HepG2 (cell line): ENCODE results near the gene ZNF444.

Experiments
- CTCF ChIP-seq: sonication (generic); formaldehyde crosslinking; IDR thresholded peaks from 2 replicates; pipeline ENCODE4 v1.5.0; 2020; ENCODE audit warnings: mild to moderate bottlenecking, missing genetic modification reagents, moderate library complexity
- EZH2 ChIP-seq: conservative IDR thresholded peaks from 2 replicates; pipeline ENCODE4 v1.6.1; 2012; ENCODE audit warnings: mild to moderate bottlenecking, low read depth, low read length, moderate library complexity
- JUN ChIP-seq: sonication (generic); formaldehyde crosslinking; IDR thresholded peaks from 2 replicates; pipeline ENCODE4 v1.4.0; 2020; ENCODE audit warnings: mild to moderate bottlenecking, missing genetic modification reagents
- STAT6 ChIP-seq: sonication (generic); formaldehyde crosslinking; IDR thresholded peaks from 2 replicates; pipeline ENCODE4 v1.4.0; 2020; ENCODE audit warnings: missing genetic modification reagents, mild to moderate bottlenecking, borderline replicate concordance
- TF ChIP-seq, protein P1 (sequence below): sonication (generic); formaldehyde crosslinking; IDR thresholded peaks from 2 replicates; pipeline ENCODE4 v1.4.0; 2020; ENCODE audit warnings: mild to moderate bottlenecking, missing genetic modification reagents, borderline replicate concordance

GRCh38 chr19:56094449-56094848 lies 46.6 kb upstream of the ZNF444 start:
- TF ChIP-seq CTCF (CRISPR knock-in tag) (no peak), STAT6 (no peak), EZH2 (no peak), JUN (CRISPR knock-in tag) (no peak)
- TF ChIP-seq, protein P1, sequence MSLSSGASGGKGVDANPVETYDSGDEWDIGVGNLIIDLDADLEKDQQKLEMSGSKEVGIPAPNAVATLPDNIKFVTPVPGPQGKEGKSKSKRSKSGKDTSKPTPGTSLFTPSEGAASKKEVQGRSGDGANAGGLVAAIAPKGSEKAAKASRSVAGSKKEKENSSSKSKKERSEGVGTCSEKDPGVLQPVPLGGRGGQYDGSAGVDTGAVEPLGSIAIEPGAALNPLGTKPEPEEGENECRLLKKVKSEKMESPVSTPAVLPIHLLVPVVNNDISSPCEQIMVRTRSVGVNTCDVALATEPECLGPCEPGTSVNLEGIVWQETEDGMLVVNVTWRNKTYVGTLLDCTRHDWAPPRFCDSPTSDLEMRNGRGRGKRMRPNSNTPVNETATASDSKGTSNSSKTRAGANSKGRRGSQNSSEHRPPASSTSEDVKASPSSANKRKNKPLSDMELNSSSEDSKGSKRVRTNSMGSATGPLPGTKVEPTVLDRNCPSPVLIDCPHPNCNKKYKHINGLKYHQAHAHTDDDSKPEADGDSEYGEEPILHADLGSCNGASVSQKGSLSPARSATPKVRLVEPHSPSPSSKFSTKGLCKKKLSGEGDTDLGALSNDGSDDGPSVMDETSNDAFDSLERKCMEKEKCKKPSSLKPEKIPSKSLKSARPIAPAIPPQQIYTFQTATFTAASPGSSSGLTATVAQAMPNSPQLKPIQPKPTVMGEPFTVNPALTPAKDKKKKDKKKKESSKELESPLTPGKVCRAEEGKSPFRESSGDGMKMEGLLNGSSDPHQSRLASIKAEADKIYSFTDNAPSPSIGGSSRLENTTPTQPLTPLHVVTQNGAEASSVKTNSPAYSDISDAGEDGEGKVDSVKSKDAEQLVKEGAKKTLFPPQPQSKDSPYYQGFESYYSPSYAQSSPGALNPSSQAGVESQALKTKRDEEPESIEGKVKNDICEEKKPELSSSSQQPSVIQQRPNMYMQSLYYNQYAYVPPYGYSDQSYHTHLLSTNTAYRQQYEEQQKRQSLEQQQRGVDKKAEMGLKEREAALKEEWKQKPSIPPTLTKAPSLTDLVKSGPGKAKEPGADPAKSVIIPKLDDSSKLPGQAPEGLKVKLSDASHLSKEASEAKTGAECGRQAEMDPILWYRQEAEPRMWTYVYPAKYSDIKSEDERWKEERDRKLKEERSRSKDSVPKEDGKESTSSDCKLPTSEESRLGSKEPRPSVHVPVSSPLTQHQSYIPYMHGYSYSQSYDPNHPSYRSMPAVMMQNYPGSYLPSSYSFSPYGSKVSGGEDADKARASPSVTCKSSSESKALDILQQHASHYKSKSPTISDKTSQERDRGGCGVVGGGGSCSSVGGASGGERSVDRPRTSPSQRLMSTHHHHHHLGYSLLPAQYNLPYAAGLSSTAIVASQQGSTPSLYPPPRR (CRISPR knock-in tag), result no peak
